HG03457 (cell line): ENCODE data around the gene ZNF732.
"Not testable (repeated sequence)": the region's sequence is repeated elsewhere in the genome, so short reads cannot be mapped to it uniquely, and the experiment has no call there.

Experiments used
- ATAC-seq: cut with Tn5 transposase; IDR thresholded peaks from one replicate; pipeline ENCODE4 v1.9.1; 2021; ENCODE audit warnings: moderate number of reproducible peaks; ENCODE audit not compliant: unreplicated experiment

The ZNF732 gene

DNA sequence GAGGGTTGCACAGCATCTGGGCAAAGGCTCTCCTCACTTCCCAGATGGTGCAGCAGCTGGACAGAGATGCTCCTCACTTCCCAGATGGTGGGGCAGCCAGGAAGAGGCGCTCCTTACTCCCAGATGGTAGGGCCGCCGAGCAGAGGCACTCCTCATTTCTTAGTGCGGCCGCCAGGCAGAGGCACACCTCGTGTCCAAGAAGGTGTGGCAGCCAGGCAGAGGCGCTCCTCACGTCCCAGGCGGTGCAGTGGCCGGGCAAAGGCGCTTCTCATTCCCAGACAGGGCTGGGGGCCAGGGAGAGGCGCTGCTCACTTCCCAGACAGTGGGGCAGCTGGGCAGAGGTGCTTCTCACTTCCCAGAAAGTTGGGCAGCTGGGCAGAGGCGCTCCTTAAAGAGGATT, 48.8 kb downstream of the ZNF732 start:
- ATAC-seq: no peak

DNA sequence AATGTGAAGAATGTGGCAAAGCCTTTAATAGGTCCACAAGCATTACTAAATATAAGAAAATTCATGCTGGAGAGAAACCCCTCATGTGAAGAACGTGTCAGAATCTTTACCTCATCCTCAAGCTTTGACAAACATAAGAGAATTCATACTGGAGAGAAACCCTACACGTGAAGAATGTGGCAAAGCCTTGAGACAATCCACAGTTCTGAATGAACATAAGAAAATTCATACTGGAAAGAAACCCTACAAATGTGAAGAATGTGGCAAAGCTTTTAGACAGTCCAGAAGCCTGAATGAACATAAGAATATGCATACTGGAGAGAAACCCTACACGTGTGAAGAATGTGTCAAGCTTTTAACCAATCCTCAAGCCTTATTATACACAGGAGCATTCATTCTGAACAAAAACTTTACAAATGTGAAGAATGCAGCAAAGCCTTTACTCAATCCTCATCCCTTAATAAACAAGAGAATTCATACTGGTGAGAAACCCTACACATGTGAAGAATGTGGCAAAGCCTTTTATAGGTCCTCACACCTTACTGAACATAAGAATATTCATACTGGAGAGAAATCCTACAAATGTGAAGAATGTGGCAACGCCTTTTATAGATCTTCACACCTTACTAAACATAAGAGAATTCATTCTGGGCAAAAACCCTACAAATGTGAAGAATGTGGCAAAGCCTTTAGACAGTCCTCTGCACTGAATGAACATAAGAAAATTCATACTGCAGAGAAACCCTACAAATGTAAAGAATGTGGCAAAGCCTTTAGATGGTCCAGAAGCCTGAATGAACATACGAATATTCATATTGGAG, 51.1 kb downstream of the ZNF732 start:
- no peak for ATAC-seq

DNA sequence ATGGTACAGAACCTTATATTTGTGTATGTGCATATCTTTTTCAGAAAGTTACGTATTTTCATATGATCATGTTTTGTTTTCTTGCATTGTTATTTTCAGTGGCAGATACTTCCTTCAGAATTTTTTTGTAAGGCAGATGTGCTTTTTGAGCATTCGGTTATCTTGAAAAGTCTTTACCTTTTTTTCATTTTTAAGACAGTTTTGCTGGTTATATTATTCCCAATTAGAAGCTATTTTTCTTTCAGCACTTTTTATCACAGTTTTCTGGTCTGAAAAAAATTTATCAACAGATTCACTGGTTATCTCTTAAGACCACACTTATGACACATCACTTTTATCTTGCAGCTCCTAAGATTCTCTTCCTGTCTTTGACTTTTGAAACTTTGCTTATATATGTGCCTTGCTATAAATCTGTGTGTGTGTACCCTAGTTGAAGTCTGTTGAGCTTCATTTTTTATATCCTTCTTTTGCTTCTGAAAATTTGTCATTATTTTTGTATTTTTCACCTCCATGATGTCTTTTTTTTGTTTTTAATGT, 53.1 kb downstream of the ZNF732 start:
- ATAC-seq: no peak

DNA sequence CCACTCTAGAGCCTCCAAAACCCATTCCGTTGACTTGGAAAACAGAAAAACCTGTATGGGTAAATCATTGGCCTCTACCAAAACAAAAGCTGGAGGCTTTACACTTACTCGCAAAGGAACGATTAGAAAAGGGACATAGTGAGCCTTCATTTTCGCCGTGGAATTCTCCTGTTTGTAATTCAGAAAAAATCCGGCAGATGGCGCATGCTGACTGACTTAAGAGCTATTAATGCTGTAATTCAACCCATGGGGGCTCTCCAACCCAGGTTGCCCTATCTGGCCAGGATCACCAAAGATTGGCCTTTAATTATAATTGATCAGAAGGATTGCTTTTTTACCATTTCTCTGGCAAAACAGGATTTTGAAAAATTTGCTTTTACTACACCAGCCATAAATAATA, 60.8 kb downstream of the ZNF732 start:
- ATAC-seq: no peak

DNA sequence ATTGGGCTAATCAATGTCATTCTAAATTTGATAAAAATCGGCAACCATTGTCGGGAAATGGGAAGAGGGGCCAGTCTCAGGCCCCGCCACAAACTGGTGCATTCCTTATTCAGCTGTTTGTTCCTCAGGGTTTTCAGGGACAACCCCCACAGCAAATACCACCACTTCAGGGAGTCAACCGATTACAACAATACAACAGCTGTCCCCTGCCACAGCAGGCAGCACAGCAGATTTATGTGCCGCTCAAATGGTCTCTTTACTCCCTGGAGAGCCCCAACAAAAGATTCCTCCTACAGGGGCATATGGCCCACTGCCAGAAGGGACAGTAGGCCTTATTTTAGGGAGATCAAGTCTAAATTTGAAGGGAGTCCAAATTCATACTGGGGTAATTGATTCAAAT, 61.8 kb downstream of the ZNF732 start:
- no peak for ATAC-seq

DNA sequence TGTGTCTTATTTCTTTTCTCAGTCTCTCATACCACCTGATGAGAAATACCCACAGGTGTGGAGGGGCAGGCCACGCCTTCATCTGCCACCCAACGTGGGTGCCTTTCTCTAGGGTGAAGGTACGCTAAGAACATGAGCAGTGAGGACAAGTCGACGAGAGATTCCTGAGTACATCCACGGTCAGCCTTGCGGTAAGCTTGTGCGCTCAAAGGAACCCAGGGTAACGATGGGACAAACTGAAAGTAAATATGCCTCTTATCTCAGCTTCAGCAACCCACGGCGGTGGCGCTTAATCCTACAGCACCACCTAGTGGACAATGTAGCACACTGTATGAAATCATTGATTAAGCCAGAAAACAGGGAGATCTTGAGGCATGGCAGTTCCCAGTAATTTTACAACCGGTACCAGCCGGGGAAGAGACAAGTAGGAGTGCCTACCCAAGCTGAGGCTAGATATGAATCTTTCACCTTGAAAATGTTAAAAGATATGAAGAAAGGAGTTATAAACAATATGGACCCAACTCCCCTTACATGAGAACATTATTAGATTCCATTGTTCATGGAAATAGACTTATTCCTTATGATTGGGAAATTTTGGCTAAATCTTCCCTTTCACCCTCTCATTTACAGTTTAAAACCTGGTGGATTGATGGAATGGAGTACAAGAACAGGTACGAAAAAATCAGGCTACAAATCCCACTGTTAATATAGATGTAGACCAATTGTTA, 63.0 kb downstream of the ZNF732 start:
- ATAC-seq: no peak

DNA sequence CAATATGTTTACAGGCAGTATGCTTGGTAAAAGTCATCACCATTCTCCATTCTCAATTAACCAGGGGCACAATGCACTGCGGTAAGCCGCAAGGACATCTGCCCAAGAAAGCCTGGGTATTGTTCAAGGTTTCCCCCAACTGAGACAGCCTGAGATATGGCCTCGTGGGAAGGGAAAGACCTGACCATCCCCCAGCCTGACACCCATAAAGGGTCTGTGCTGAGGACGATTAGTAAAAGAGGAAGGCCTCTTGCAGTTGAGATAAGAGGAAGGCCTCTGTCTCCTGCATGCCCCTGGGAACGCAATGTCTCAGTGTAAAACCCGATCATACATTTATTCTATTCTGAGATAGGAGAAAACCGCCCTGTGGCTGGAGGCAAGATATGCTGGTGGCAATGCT, 63.9 kb downstream of the ZNF732 start:
- ATAC-seq: not testable (repeated sequence)

DNA sequence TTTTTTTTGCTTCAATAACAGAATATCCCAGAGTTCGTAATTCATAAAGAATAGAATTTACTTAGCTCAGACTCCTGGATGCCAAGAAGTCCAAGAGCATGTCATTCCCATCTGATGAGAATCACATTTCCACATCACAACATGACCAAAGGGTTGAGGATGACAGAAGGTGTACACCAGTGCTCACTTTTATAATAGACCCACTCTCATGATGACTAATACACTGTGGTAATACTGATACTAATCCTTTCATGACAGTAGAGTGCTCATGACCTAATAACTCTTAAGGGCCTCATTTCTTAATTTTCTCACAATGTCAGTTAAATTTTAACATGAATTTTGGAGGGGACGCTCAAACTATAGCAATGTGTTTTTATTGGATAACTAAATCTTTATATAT, 69.2 kb downstream of the ZNF732 start:
- no peak for ATAC-seq

DNA sequence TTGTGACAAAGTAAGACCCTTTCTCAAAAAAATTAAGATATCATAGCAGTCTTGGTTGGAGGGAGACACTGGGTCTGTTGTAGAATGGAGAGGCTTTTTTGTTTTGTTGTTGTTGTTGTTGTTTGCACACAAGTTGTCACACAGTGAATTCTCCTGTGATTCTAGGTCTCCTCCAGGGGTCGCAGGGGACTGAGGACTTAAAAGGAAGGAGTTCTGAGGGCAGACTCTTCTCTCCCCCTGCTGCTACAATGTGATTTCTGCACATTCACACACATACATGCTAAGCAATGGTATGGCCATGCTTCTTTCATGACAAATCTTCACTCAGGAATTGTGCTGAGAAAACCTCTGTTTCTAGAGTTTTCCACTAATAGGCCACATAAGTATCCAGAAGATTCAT, 71.1 kb downstream of the ZNF732 start:
- ATAC-seq: no peak

DNA sequence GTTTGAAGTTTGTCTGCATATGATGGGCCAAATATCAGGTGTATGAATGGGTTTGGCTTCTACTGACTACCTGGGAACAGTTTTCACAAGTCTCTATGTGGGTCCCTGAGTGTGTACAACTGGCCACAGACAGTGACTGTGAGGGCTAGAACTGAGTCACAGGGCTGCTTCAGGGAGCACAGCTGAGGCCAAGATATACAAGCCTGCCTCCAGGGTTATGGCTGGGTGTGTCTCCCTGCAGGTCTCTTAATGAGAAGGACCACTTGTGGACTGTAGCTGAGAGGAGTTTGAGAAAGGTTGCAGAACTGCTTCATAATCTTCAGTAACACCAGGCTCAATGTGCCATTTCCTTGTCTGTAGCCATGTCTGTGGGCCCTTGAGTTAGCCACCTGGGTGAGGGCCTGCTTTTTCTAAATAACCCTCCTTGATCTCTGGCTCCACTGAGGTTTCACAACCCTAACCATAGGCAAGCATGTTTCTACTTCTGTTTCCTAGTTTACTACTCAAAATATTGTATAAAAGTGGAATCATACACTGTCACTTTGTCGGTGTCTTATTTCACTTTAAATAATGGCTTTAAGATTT, 81.3 kb downstream of the ZNF732 start:
- no peak for ATAC-seq
